Activated CD8-positive, alpha-beta T cell treated with anti-CD3 and anti-CD28 coated beads, Interleukin-2, amount 10 ng/mL, durations not matched to agents 7 days and 5 days (primary cell): ENCODE data around the gene ASIC1. TPM values are rescaled to one million over a fixed set of nuclear protein-coding genes. Genes with fewer than 3 reads are reported as not detected.
"Not testable (repeated sequence)": the region's sequence is repeated elsewhere in the genome, so short reads cannot be mapped to it uniquely, and the experiment has no call there.

ENCODE experiments used
- ATAC-seq: fragments of 150-1000 bp; cut with Tn5 transposase; one replicate; pipeline ENCODE4 v1.10.0; 2021; ENCODE audit warnings: moderate library complexity
- CTCF ChIA-PET: fragments of 350-600 bp; sonication (Branson Sonifier 250); formaldehyde crosslinking; loops from one replicate; lab custom pipeline; 2021; ENCODE audit warnings: antibody characterized with exemption; lab: Charles Lee
- POLR2A ChIA-PET: fragments of 350-600 bp; sonication (Branson Sonifier 250); formaldehyde crosslinking; loops from one replicate; lab custom pipeline; 2021; ENCODE audit warnings: antibody characterized with exemption; lab: Charles Lee
- DNase-seq: peaks from one replicate; pipeline ENCODE4 v3.0.0-alpha.2; 2020
- H3K27ac Mint-ChIP-seq: one replicate; pipeline ENCODE4 v1.8.0; 2021; ENCODE audit warnings: mild to moderate bottlenecking, mixed read lengths
- H3K27me3 Mint-ChIP-seq: one replicate; pipeline ENCODE4 v1.8.0; 2021; ENCODE audit warnings: low read depth, mixed read lengths
- H3K36me3 Mint-ChIP-seq: one replicate; pipeline ENCODE4 v1.8.0; 2021; ENCODE audit warnings: low read depth, mixed read lengths
- H3K4me1 Mint-ChIP-seq: one replicate; pipeline ENCODE4 v1.8.0; 2021; ENCODE audit warnings: low read depth, mixed read lengths
- H3K4me3 Mint-ChIP-seq: one replicate; pipeline ENCODE4 v1.8.0; 2021; ENCODE audit warnings: mild to moderate bottlenecking, mixed read lengths
- H3K9me3 Mint-ChIP-seq: one replicate; pipeline ENCODE4 v1.8.0; 2022; ENCODE audit warnings: mixed read lengths; ENCODE audit not compliant: insufficient read depth
- total RNA-seq, 2 experiments: library from RNA; stranded (reverse); gene quantifications; one replicate each; pipeline ENCODE4 v1.2.3, GENCODE V29; 2021

The ASIC1 gene
- total RNA-seq, 2 experiments from 2014 or later, result 25.4 to 27.9 TPM

- H3K36me3 Mint-ChIP-seq, result peaks cover 40% of the 10 kb centered on the region
- peak overlapping the region; percentile 98 for H3K27ac Mint-ChIP-seq
- H3K9me3 Mint-ChIP-seq, result no peaks in the 10 kb centered on the region
- POLR2A ChIA-PET, result interaction anchor here (0.5 to 2.8 kb wide), 4 partner anchors 26 to 88 kb away, joined by 3 to 12 read pairs (median 5); partner anchors contain the start of gene COX14
- ATAC-seq (no peak), DNase-seq (no peak)
- CTCF ChIA-PET, result interaction anchor here (0.6 to 4.0 kb wide), 9 partner anchors 14 to 87 kb away, joined by 3 to 22 read pairs (median 6); partner anchors contain the start of gene COX14
- H3K27me3 Mint-ChIP-seq, result no peaks in the 10 kb centered on the region
- H3K4me3 Mint-ChIP-seq, result peak overlapping the region; percentile 94
- peaks cover 42% of the 10 kb centered on the region for H3K4me1 Mint-ChIP-seq
Measured at GRCh38 chr12:50024227-50024626, 33.2 kb upstream of the ASIC1 start.

- H3K4me1 Mint-ChIP-seq, result peaks cover 41% of the 10 kb centered on the region
- no peak for DNase-seq
- peaks cover 39% of the 10 kb centered on the region for H3K36me3 Mint-ChIP-seq
- CTCF ChIA-PET, result interaction anchor here (0.7 to 4.0 kb wide), 11 partner anchors 8 to 129 kb away, joined by 3 to 28 read pairs (median 6); partner anchors contain the start of gene COX14
- H3K27ac Mint-ChIP-seq, result peak overlapping the region; percentile 98
- no peaks in the 10 kb centered on the region for H3K9me3 Mint-ChIP-seq
- POLR2A ChIA-PET, result interaction anchor here (0.6 to 2.8 kb wide), 7 partner anchors 19 to 457 kb away, joined by 3 to 12 read pairs (median 4); partner anchors contain the start of genes COX14 and TMBIM6
- H3K27me3 Mint-ChIP-seq, result no peaks in the 10 kb centered on the region
- ATAC-seq, result peak; percentile 49
- H3K4me3 Mint-ChIP-seq, result peak overlapping the region; percentile 94
Measured at GRCh38 chr12:50024805-50025186, 32.6 kb upstream of the ASIC1 start.

- ATAC-seq (peak; percentile 98), DNase-seq (peak; percentile 98)
- H3K27me3 Mint-ChIP-seq, result no peaks in the 10 kb centered on the region
- peak within 1 kb of the TSS; percentile 98 for H3K27ac Mint-ChIP-seq
- peak within 1 kb of the TSS; percentile 94 for H3K4me3 Mint-ChIP-seq
- H3K4me1 Mint-ChIP-seq, result peaks cover 39% of the 10 kb centered on the region
- POLR2A ChIA-PET, result interaction anchor here (0.6 to 2.8 kb wide), 8 partner anchors 10 to 1143 kb away, joined by 3 to 12 read pairs (median 4); partner anchors contain the start of genes COX14 and TMBIM6
- peaks cover 39% of the 10 kb centered on the region for H3K36me3 Mint-ChIP-seq
- H3K9me3 Mint-ChIP-seq, result no peaks in the 10 kb centered on the region
- CTCF ChIA-PET, result interaction anchor here (0.7 to 4.0 kb wide), 15 partner anchors 9 to 729 kb away, joined by 3 to 28 read pairs (median 5); partner anchors contain the start of gene COX14
Measured at GRCh38 chr12:50025187-50026059, 32.0 kb upstream of the ASIC1 start, which contains the start of gene RACGAP1. Gene RACGAP1, minus strand, starts transcription at chr12:50025494. Its CDS starts 8,779 bp downstream, at chr12:50016715.

- ChIA-PET CTCF (interaction anchor here (0.8 to 4.0 kb wide), 4 partner anchors 12 to 60 kb away, joined by 3 to 28 read pairs (median 17); no protein-coding TSS in a partner anchor), POLR2A (no interaction called here)
- DNase-seq, result no peak
- Mint-ChIP-seq H3K4me3 (no peak overlapping the region), H3K4me1 (peaks cover 28% of the 10 kb centered on the region), H3K9me3 (no peaks in the 10 kb centered on the region), H3K36me3 (peaks cover 30% of the 10 kb centered on the region), H3K27me3 (peaks cover 3% of the 10 kb centered on the region), H3K27ac (no peak overlapping the region)
- ATAC-seq, result no peak
Measured at GRCh38 chr12:50026691-50027090, 30.7 kb upstream of the ASIC1 start.

- ATAC-seq, DNase-seq, H3K36me3 Mint-ChIP-seq, H3K27ac Mint-ChIP-seq, POLR2A ChIA-PET, H3K4me3 Mint-ChIP-seq, H3K9me3 Mint-ChIP-seq: not testable (repeated sequence)
- CTCF ChIA-PET, result interaction anchor here (1.1 to 3.6 kb wide), 3 partner anchors 9 to 64 kb away, joined by 3 to 21 read pairs (median 4); no protein-coding TSS in a partner anchor
- peaks cover 11% of the 10 kb centered on the region for H3K4me1 Mint-ChIP-seq
- peaks cover 17% of the 10 kb centered on the region for H3K27me3 Mint-ChIP-seq
Measured at GRCh38 chr12:50030449-50030848, 26.9 kb upstream of the ASIC1 start.

GRCh38 chr12:50032515-50032853 is 24.9 kb upstream of the ASIC1 start:
- Mint-ChIP-seq H3K36me3 (no peaks in the 10 kb centered on the region), H3K9me3 (no peaks in the 10 kb centered on the region), H3K4me3 (no peak overlapping the region), H3K27ac (no peak overlapping the region), H3K4me1 (peaks cover 3% of the 10 kb centered on the region), H3K27me3 (peaks cover 22% of the 10 kb centered on the region)
- ChIA-PET CTCF (interaction anchor here (2.9 kb wide), 1 partner anchor 23 kb away, joined by 16 read pairs; no protein-coding TSS in a partner anchor), POLR2A (no interaction called here)
- DNase-seq (no peak), ATAC-seq (no peak)

- Mint-ChIP-seq H3K4me1 (peaks cover 3% of the 10 kb centered on the region), H3K36me3 (no peaks in the 10 kb centered on the region), H3K27ac (no peak overlapping the region), H3K4me3 (no peak overlapping the region), H3K27me3 (peaks cover 22% of the 10 kb centered on the region), H3K9me3 (no peaks in the 10 kb centered on the region)
- POLR2A ChIA-PET, result no interaction called here
- peak; percentile 35 for ATAC-seq
- DNase-seq, result no peak
- CTCF ChIA-PET, result interaction anchor here (2.9 kb wide), 1 partner anchor 22 kb away, joined by 16 read pairs; no protein-coding TSS in a partner anchor
Measured at GRCh38 chr12:50032854-50033581, 24.4 kb upstream of the ASIC1 start.

- POLR2A ChIA-PET, result no interaction called here
- Mint-ChIP-seq H3K4me3 (no peak overlapping the region), H3K36me3 (no peaks in the 10 kb centered on the region), H3K9me3 (no peaks in the 10 kb centered on the region), H3K27me3 (peaks cover 10% of the 10 kb centered on the region), H3K4me1 (peaks cover 4% of the 10 kb centered on the region), H3K27ac (no peak overlapping the region)
- CTCF ChIA-PET, result interaction anchor here (0.8 to 10.3 kb wide), 29 partner anchors 9 to 183 kb away, joined by 3 to 180 read pairs (median 10); partner anchors contain the start of genes COX14, RACGAP1 and SMARCD1
- DNase-seq (no peak), ATAC-seq (no peak)
Measured at GRCh38 chr12:50038336-50038735, 19.1 kb upstream of the ASIC1 start.

GRCh38 chr12:50039151-50039835 is 18.1 kb upstream of the ASIC1 start:
- peaks cover 10% of the 10 kb centered on the region for H3K27me3 Mint-ChIP-seq
- no peaks in the 10 kb centered on the region for H3K36me3 Mint-ChIP-seq
- no peaks in the 10 kb centered on the region for H3K9me3 Mint-ChIP-seq
- CTCF ChIA-PET, result interaction anchor here (0.6 to 10.3 kb wide), 39 partner anchors 9 to 395 kb away, joined by 3 to 180 read pairs (median 7); partner anchors contain the start of genes COX14, RACGAP1 and SMARCD1
- DNase-seq (peak; percentile 91), ATAC-seq (peak; percentile 92)
- POLR2A ChIA-PET, result interaction anchor here (1.2 kb wide), 1 partner anchor 20 kb away, joined by 3 read pairs; no protein-coding TSS in a partner anchor
- H3K4me3 Mint-ChIP-seq, result no peak overlapping the region
- peaks cover 4% of the 10 kb centered on the region for H3K4me1 Mint-ChIP-seq
- H3K27ac Mint-ChIP-seq, result no peak overlapping the region

GRCh38 chr12:50040657-50041056 is 16.7 kb upstream of the ASIC1 start:
- POLR2A ChIA-PET, result interaction anchor here (0.7 kb wide), 1 partner anchor 80 kb away, joined by 3 read pairs; no protein-coding TSS in a partner anchor
- Mint-ChIP-seq H3K4me1 (peaks cover 4% of the 10 kb centered on the region), H3K9me3 (no peaks in the 10 kb centered on the region), H3K27me3 (peaks cover 8% of the 10 kb centered on the region), H3K27ac (no peak overlapping the region), H3K36me3 (no peaks in the 10 kb centered on the region), H3K4me3 (no peak overlapping the region)
- CTCF ChIA-PET, result interaction anchor here (2.8 to 10.3 kb wide), 7 partner anchors 10 to 95 kb away, joined by 16 to 180 read pairs (median 28); partner anchors contain the start of gene RACGAP1
- ATAC-seq, result no peak
- DNase-seq, result no peak
